K562 (cell line): ENCODE data around the gene QRFPR. TPM values are rescaled to one million over a fixed set of nuclear protein-coding genes. Genes with fewer than 3 reads are reported as not detected.

Source experiments
- ATAC-seq: fragments of 200-7000 bp; cut with Tn5 transposase; 3 replicates; pipeline ENCODE4 v1.9.1; 2020; ENCODE audit warnings: moderate library complexity
- BruUV-seq: library from RNA; stranded (reverse); fragments of 400-500 nt; replicated peaks from 2 replicates; lab custom pipeline; 2021; lab: Mats Ljungman, UMichigan
- CTCF ChIA-PET: fragments of 300-600 bp; formaldehyde crosslinking; extraction: SDS; loops from one replicate; lab custom pipeline; 2021; ENCODE audit warnings: low intra/inter-chr PET ratio; lab: Yijun Ruan, JAX
- POLR2A ChIA-PET: fragments of 300-600, 350-650 bp; sonication (Branson Sonifier 250); formaldehyde crosslinking; extraction: SDS; loops from one replicate; lab custom pipeline; 2021; ENCODE audit warnings: antibody characterized with exemption, inconsistent platforms; lab: Yijun Ruan, JAX
- DNase-seq, 4 experiments: peaks; one replicate each; pipeline versions ENCODE4 v3.0.0 to v3.0.0-alpha.2; 2011 to 2018; ENCODE audit warnings: low spot score in 3 of 4, mixed read lengths in 3 of 4; ENCODE audit errors: extremely low read depth in 1 of 4
- FAIRE-seq: peaks from 2 replicates; lab custom pipeline; 2011; peaks lifted over from hg19 to GRCh38; lab: Jason Lieb, UNC
- H2AFZ ChIP-seq: 2 replicates; pipeline ENCODE4 v1.6.0; 2011; ENCODE audit warnings: low read depth, low read length, control low read depth, inconsistent platforms
- H3K27ac ChIP-seq: fragments of 200-600 bp; 3 replicates; pipeline ENCODE4 v1.8.0; 2011; ENCODE audit warnings: low read depth, mild to moderate bottlenecking, control low read depth, inconsistent platforms, low read length, moderate library complexity, mixed read lengths; ENCODE audit errors: extremely low read depth
- H3K27me3 ChIP-seq, 2 experiments: fragments of 300-600 bp in 1 of 2; 2 replicates in 1 of 2; 3 replicates in 1 of 2; pipeline versions ENCODE4 v1.6.0 to v1.8.0; 2011; ENCODE audit warnings: inconsistent platforms in 2 of 2, low read length in 2 of 2, mild to moderate bottlenecking in 1 of 2, mixed read lengths in 1 of 2, moderate library complexity in 1 of 2; ENCODE audit not compliant: control insufficient read depth in 2 of 2, insufficient read depth in 2 of 2
- H3K36me3 ChIP-seq: fragments of 300-600 bp; 3 replicates; pipeline ENCODE4 v1.8.0; 2011; ENCODE audit warnings: mild to moderate bottlenecking, low read length, inconsistent platforms; ENCODE audit not compliant: control insufficient read depth, insufficient read depth
- H3K4me1 ChIP-seq, 2 experiments: fragments of 200-600 bp in 1 of 2; replicated peaks in 1 of 2; 2 replicates in 1 of 2; 3 replicates in 1 of 2; pipeline versions ENCODE4 v1.5.1 to v1.8.0; 2011; ENCODE audit warnings: inconsistent platforms in 2 of 2, low read length in 2 of 2, mild to moderate bottlenecking in 1 of 2, mixed read lengths in 1 of 2, moderate library complexity in 1 of 2; ENCODE audit not compliant: control insufficient read depth in 2 of 2, insufficient read depth in 2 of 2
- H3K4me2 ChIP-seq: 2 replicates; pipeline ENCODE4 v1.6.1; 2011; ENCODE audit warnings: low read length, control low read depth, inconsistent platforms, mixed read lengths; ENCODE audit not compliant: insufficient read depth
- H3K4me3 ChIP-seq: fragments of 200-600 bp; sonication (generic), shearing (Covaris generic); 2 replicates; pipeline ENCODE4 v1.5.1; 2016; ENCODE audit warnings: control low read depth, inconsistent platforms
- H3K79me2 ChIP-seq: fragments of 200-600 bp; 3 replicates; pipeline ENCODE4 v1.8.0; 2011; ENCODE audit warnings: low read length, inconsistent platforms; ENCODE audit not compliant: control insufficient read depth, insufficient read depth
- H3K9ac ChIP-seq, 2 experiments: 2 replicates each; pipeline versions ENCODE4 v1.6.0 to v1.6.1; 2011; ENCODE audit warnings: low read depth in 2 of 2, low read length in 2 of 2, control low read depth in 1 of 2, inconsistent platforms in 1 of 2, mild to moderate bottlenecking in 1 of 2, mixed read lengths in 1 of 2; ENCODE audit not compliant: insufficient read depth in 1 of 2
- H3K9me1 ChIP-seq: one replicate; pipeline ENCODE4 v1.6.0; 2011; ENCODE audit warnings: inconsistent platforms, mild to moderate bottlenecking, low read length, moderate library complexity; ENCODE audit not compliant: control insufficient read depth, insufficient read depth
- H3K9me3 ChIP-seq: replicated peaks from 2 replicates; pipeline ENCODE4 v1.5.1; 2011; ENCODE audit warnings: low read depth, low read length, inconsistent platforms; ENCODE audit not compliant: control insufficient read depth, insufficient read depth
- H4K20me1 ChIP-seq: replicated peaks from 2 replicates; pipeline ENCODE4 v1.6.1; 2011; ENCODE audit warnings: low read length, inconsistent platforms, mixed read lengths; ENCODE audit not compliant: control insufficient read depth, insufficient read depth
- CBX5 ChIP-seq: IDR thresholded peaks from 2 replicates; pipeline ENCODE4 v1.6.1; 2014; ENCODE audit warnings: low read depth, borderline replicate concordance
- ETS1 ChIP-seq: conservative IDR thresholded peaks from 2 replicates; pipeline ENCODE4 v1.6.1; 2011; ENCODE audit warnings: low read depth, mild to moderate bottlenecking, low read length; ENCODE audit not compliant: control insufficient read depth
- NFE2L1 ChIP-seq: fragments of 450-650 bp; IDR thresholded peaks from 2 replicates; pipeline ENCODE4 v1.6.1; 2016; ENCODE audit warnings: missing genetic modification characterization, low read depth, mild to moderate bottlenecking, missing compliant biosample characterization, moderate library complexity, borderline replicate concordance
- SAFB ChIP-seq: fragments of 200-400 bp; formaldehyde crosslinking; IDR thresholded peaks from 2 replicates; pipeline ENCODE4 v1.6.1; 2017; ENCODE audit warnings: low read depth, low read length, borderline replicate concordance
- ZNF445 ChIP-seq: fragments of 250-450 bp; sonication (Bioruptor Pico); IDR thresholded peaks from 2 replicates; pipeline ENCODE4 v1.4.0; 2020; ENCODE audit warnings: low read depth, mild to moderate bottlenecking, moderate library complexity
- WGBS: fragments of 100-300 bp; shearing (Covaris generic); methylation state at CpG from one replicate; pipeline ENCODE4 v1.1.6; 2016; ENCODE audit warnings: low coverage, mixed read lengths; ENCODE audit not compliant: insufficient coverage; ENCODE audit errors: missing lambda C conversion rate; 5-methylcytosine and 5-hydroxymethylcytosine counted together
- in situ Hi-C: fragments of 300-500 bp; cut with MboI; formaldehyde crosslinking; loops from 4 replicates; pipeline ENCODE4 v1.15.0; 2018; ENCODE audit warnings: inconsistent platforms, mixed read lengths
- intact Hi-C: fragments of 100-400 bp; cut with micrococcal nuclease; formaldehyde crosslinking; loops from 2 replicates; pipeline ENCODE4 v1.14.2; 2022
- polyA plus RNA-seq, 8 experiments: library from polyadenylated mRNA; depleted of rRNA in 4 of 8; stranded (reverse) in 5 of 8; unstranded in 3 of 8; fragments of >200 nt; fragmentation: Nextera tagmentation in 2 of 8; fragmentation: Illumina TruSeq in 1 of 8; extraction: Ambion mirVana in 2 of 8; extraction: Trizol in 1 of 8; gene quantifications; 2 replicates each; pipeline versions ENCODE4 v1.2.1 to v1.2.3, GENCODE V29; 2011 to 2014; ENCODE audit warnings: inconsistent platforms in 1 of 8, missing spikeins in 1 of 8
- total RNA-seq, 7 experiments: library from RNA; depleted of rRNA in 6 of 7; stranded (reverse); fragments of >200 nt in 6 of 7; fragmentation: Illumina TruSeq in 2 of 7; extraction: Trizol in 2 of 7; gene quantifications; 2 replicates each; pipeline versions ENCODE4 v1.2.1 to v1.2.3, GENCODE V29; 2011 to 2021; ENCODE audit warnings: low replicate concordance in 1 of 7
- TF ChIP-seq, protein P1 (sequence below): sonication (generic); formaldehyde crosslinking; IDR thresholded peaks from 2 replicates; pipeline ENCODE4 v1.8.1; 2022; ENCODE audit warnings: missing genetic modification reagents

Gene QRFPR
- total and polyA plus RNA-seq, 9 of the 15 experiments (the other 6 are each of a cell fraction or from before 2014, with no cell fraction given): not detected

DNA sequence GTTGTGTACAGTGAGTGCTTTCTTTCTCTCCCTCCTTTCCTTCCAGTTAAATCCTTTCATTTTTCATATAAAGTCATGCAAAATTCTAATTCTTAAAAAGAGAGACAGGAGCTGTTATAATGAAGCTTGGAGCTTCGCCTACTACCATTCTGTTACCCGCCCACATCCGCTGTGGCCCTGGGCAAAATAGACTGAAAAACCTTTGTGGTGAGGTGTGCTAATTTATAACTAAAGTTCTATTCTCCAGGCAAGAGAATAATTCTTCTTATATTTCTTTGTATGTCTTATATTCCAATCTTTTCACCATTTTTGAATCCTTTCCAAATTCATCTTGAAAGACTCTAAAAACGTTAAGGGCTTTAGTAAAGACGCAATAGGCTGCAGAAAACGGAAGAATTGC lies 7.0 kb downstream of the QRFPR start:
- Histone ChIP-seq H2AFZ (no peak overlapping the region), H3K27me3 (no peaks in the 10 kb centered on the region), H3K9me3 (no peaks in the 10 kb centered on the region), H3K27ac (no peak overlapping the region), H3K9ac (no peak overlapping the region), H3K36me3 (no peaks in the 10 kb centered on the region), H3K4me2 (no peak overlapping the region), H3K4me3 (no peak overlapping the region), H3K9me1 (no peaks in the 10 kb centered on the region), H3K79me2 (no peaks in the 10 kb centered on the region), H3K4me1 (no peaks in the 10 kb centered on the region), H4K20me1 (no peaks in the 10 kb centered on the region)
- FAIRE-seq (no peak), ATAC-seq (no peak), DNase-seq (no peak)
- ChIA-PET POLR2A (no interaction called here), CTCF (no interaction called here)
- WGBS: 0% methylated on average over 6 of the region's 6 CpGs
- intact Hi-C loops (loop anchor here (5.0 kb wide), 1 partner anchor 283 kb away; no protein-coding TSS in a partner anchor), in situ Hi-C loops (loop anchor here (5.0 kb wide), 1 partner anchor 363 kb away; no protein-coding TSS in a partner anchor)
- BruUV-seq: no TSS peak
- TF ChIP-seq, protein P1, sequence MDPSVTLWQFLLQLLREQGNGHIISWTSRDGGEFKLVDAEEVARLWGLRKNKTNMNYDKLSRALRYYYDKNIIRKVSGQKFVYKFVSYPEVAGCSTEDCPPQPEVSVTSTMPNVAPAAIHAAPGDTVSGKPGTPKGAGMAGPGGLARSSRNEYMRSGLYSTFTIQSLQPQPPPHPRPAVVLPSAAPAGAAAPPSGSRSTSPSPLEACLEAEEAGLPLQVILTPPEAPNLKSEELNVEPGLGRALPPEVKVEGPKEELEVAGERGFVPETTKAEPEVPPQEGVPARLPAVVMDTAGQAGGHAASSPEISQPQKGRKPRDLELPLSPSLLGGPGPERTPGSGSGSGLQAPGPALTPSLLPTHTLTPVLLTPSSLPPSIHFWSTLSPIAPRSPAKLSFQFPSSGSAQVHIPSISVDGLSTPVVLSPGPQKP (CRISPR knock-in tag): no peak
- no peak for TF ChIP-seq NFE2L1 (tag)
- TF ChIP-seq ETS1: no peak
- no peak for TF ChIP-seq SAFB
- no peak for TF ChIP-seq CBX5
- TF ChIP-seq ZNF445: no peak
- TF ChIP-seq, all 486 proteins: peak for 0
